ENCODE results near the gene C12orf60. TPM values are rescaled to one million over a fixed set of nuclear protein-coding genes. Genes with fewer than 3 reads are reported as not detected.

Gene C12orf60
- total RNA-seq, 2 experiments from 2014 or later: 1.3 to 1.6 TPM

- no peaks in the 10 kb centered on the region for H3K9me3 Mint-ChIP-seq
- peaks cover 2% of the 10 kb centered on the region for H3K27me3 Mint-ChIP-seq
- no peak overlapping the region for H3K4me3 Mint-ChIP-seq
- POLR2A ChIA-PET: no interaction called here
- H3K27ac Mint-ChIP-seq: peak overlapping the region; percentile 55
- ATAC-seq (ENCODE audit: low read depth) (no peak), DNase-seq (no peak)
- H3K4me1 Mint-ChIP-seq: peaks cover 6% of the 10 kb centered on the region
- no peaks in the 10 kb centered on the region for H3K36me3 Mint-ChIP-seq
Observed at GRCh38 chr12:14845350-14845750, 41.9 kb downstream of the C12orf60 start.

GRCh38 chr12:14846042-14846587 lies 42.6 kb downstream of the C12orf60 start:
- no peak for ATAC-seq (ENCODE audit: low read depth)
- no peaks in the 10 kb centered on the region for H3K9me3 Mint-ChIP-seq
- H3K4me1 Mint-ChIP-seq: peaks cover 6% of the 10 kb centered on the region
- H3K36me3 Mint-ChIP-seq: no peaks in the 10 kb centered on the region
- H3K4me3 Mint-ChIP-seq: no peak overlapping the region
- no peak for DNase-seq
- no peak overlapping the region for H3K27ac Mint-ChIP-seq
- H3K27me3 Mint-ChIP-seq: no peaks in the 10 kb centered on the region
- POLR2A ChIA-PET: no interaction called here

GRCh38 chr12:14846876-14847580 lies 43.6 kb downstream of the C12orf60 start:
- POLR2A ChIA-PET: interaction anchor here (1.2 kb wide), 1 partner anchor 149 kb away, joined by 4 read pairs; no protein-coding TSS in a partner anchor
- Mint-ChIP-seq H3K4me3 (no peak overlapping the region), H3K4me1 (peaks cover 6% of the 10 kb centered on the region), H3K9me3 (no peaks in the 10 kb centered on the region), H3K36me3 (no peaks in the 10 kb centered on the region), H3K27me3 (no peaks in the 10 kb centered on the region), H3K27ac (no peak overlapping the region)
- no peak for DNase-seq
- no peak for ATAC-seq (ENCODE audit: low read depth)

GRCh38 chr12:14849661-14850060 lies 46.2 kb downstream of the C12orf60 start:
- DNase-seq (no peak), ATAC-seq (ENCODE audit: low read depth) (no peak)
- Mint-ChIP-seq H3K9me3 (no peaks in the 10 kb centered on the region), H3K4me3 (no peak overlapping the region), H3K4me1 (peaks cover 6% of the 10 kb centered on the region), H3K27ac (no peak overlapping the region), H3K36me3 (no peaks in the 10 kb centered on the region), H3K27me3 (no peaks in the 10 kb centered on the region)
- POLR2A ChIA-PET: no interaction called here

- ATAC-seq (ENCODE audit: low read depth): no peak
- no peak for DNase-seq
- Mint-ChIP-seq H3K9me3 (no peaks in the 10 kb centered on the region), H3K4me3 (no peak overlapping the region), H3K27ac (no peak overlapping the region), H3K27me3 (no peaks in the 10 kb centered on the region), H3K36me3 (no peaks in the 10 kb centered on the region), H3K4me1 (peaks cover 2% of the 10 kb centered on the region)
- POLR2A ChIA-PET: interaction anchor here (0.7 kb wide), 1 partner anchor 128 kb away, joined by 3 read pairs; no protein-coding TSS in a partner anchor
Observed at GRCh38 chr12:14850929-14851663, 47.6 kb downstream of the C12orf60 start.

- Mint-ChIP-seq H3K9me3 (peaks cover 7% of the 10 kb centered on the region), H3K36me3 (peaks cover 2% of the 10 kb centered on the region), H3K4me3 (no peak overlapping the region), H3K4me1 (no peaks in the 10 kb centered on the region), H3K27ac (no peak overlapping the region), H3K27me3 (no peaks in the 10 kb centered on the region)
- POLR2A ChIA-PET: no interaction called here
- DNase-seq (no peak), ATAC-seq (ENCODE audit: low read depth) (no peak)
Observed at GRCh38 chr12:14852880-14853279, 49.4 kb downstream of the C12orf60 start.

- no peak for ATAC-seq (ENCODE audit: low read depth)
- Mint-ChIP-seq H3K36me3 (peaks cover 2% of the 10 kb centered on the region), H3K4me3 (no peak overlapping the region), H3K27ac (no peak overlapping the region), H3K9me3 (peaks cover 7% of the 10 kb centered on the region), H3K4me1 (no peaks in the 10 kb centered on the region), H3K27me3 (no peaks in the 10 kb centered on the region)
- POLR2A ChIA-PET: no interaction called here
- no peak for DNase-seq
Observed at GRCh38 chr12:14853961-14854360, 50.5 kb downstream of the C12orf60 start.

GRCh38 chr12:14854586-14855183 lies 51.2 kb downstream of the C12orf60 start:
- DNase-seq (no peak), ATAC-seq (ENCODE audit: low read depth) (no peak)
- Mint-ChIP-seq H3K4me3 (no peak overlapping the region), H3K9me3 (peaks cover 12% of the 10 kb centered on the region), H3K36me3 (peaks cover 4% of the 10 kb centered on the region), H3K27ac (no peak overlapping the region), H3K27me3 (no peaks in the 10 kb centered on the region), H3K4me1 (no peaks in the 10 kb centered on the region)
- POLR2A ChIA-PET: no interaction called here

- peaks cover 8% of the 10 kb centered on the region for H3K36me3 Mint-ChIP-seq
- DNase-seq (no peak), ATAC-seq (ENCODE audit: low read depth) (no peak)
- H3K4me1 Mint-ChIP-seq: no peaks in the 10 kb centered on the region
- peaks cover 21% of the 10 kb centered on the region for H3K9me3 Mint-ChIP-seq
- POLR2A ChIA-PET: no interaction called here
- no peak overlapping the region for H3K4me3 Mint-ChIP-seq
- H3K27me3 Mint-ChIP-seq: no peaks in the 10 kb centered on the region
- no peak overlapping the region for H3K27ac Mint-ChIP-seq
Observed at GRCh38 chr12:14858513-14858912, 55.0 kb downstream of the C12orf60 start.

GRCh38 chr12:14860490-14860889 lies 57.0 kb downstream of the C12orf60 start:
- no peaks in the 10 kb centered on the region for H3K4me1 Mint-ChIP-seq
- POLR2A ChIA-PET: no interaction called here
- no peak overlapping the region for H3K4me3 Mint-ChIP-seq
- peaks cover 23% of the 10 kb centered on the region for H3K9me3 Mint-ChIP-seq
- H3K27ac Mint-ChIP-seq: no peak overlapping the region
- DNase-seq: no peak
- ATAC-seq (ENCODE audit: low read depth): no peak
- peaks cover 8% of the 10 kb centered on the region for H3K36me3 Mint-ChIP-seq
- no peaks in the 10 kb centered on the region for H3K27me3 Mint-ChIP-seq

GRCh38 chr12:14868916-14869506 lies 65.5 kb downstream of the C12orf60 start:
- Mint-ChIP-seq H3K4me1 (peaks cover 6% of the 10 kb centered on the region), H3K27me3 (no peaks in the 10 kb centered on the region), H3K27ac (no peak overlapping the region), H3K9me3 (peaks cover 8% of the 10 kb centered on the region), H3K36me3 (peaks cover 8% of the 10 kb centered on the region), H3K4me3 (no peak overlapping the region)
- POLR2A ChIA-PET: no interaction called here
- no peak for ATAC-seq (ENCODE audit: low read depth)
- no peak for DNase-seq

GRCh38 chr12:14871247-14871646 lies 67.8 kb downstream of the C12orf60 start:
- H3K4me1 Mint-ChIP-seq: peaks cover 6% of the 10 kb centered on the region
- H3K27ac Mint-ChIP-seq: peak overlapping the region; percentile 5
- DNase-seq (no peak), ATAC-seq (ENCODE audit: low read depth) (no peak)
- no peak overlapping the region for H3K4me3 Mint-ChIP-seq
- POLR2A ChIA-PET: no interaction called here
- H3K9me3 Mint-ChIP-seq: peaks cover 7% of the 10 kb centered on the region
- no peaks in the 10 kb centered on the region for H3K27me3 Mint-ChIP-seq
- peaks cover 8% of the 10 kb centered on the region for H3K36me3 Mint-ChIP-seq

- POLR2A ChIA-PET: no interaction called here
- H3K4me3 Mint-ChIP-seq: no peak overlapping the region
- peaks cover 8% of the 10 kb centered on the region for H3K36me3 Mint-ChIP-seq
- no peaks in the 10 kb centered on the region for H3K27me3 Mint-ChIP-seq
- peaks cover 7% of the 10 kb centered on the region for H3K9me3 Mint-ChIP-seq
- H3K27ac Mint-ChIP-seq: no peak overlapping the region
- DNase-seq (no peak), ATAC-seq (ENCODE audit: low read depth) (no peak)
- H3K4me1 Mint-ChIP-seq: peaks cover 6% of the 10 kb centered on the region
Observed at GRCh38 chr12:14871886-14872285, 68.4 kb downstream of the C12orf60 start.

All from activated naive CD8-positive, alpha-beta T cell treated with anti-CD3 and anti-CD28 coated beads, Interleukin-2, amount 10 ng/mL, durations not matched to agents 7 days and 5 days (primary cell).